ENCODE data around the gene COLQ.

The COLQ gene

GRCh38 chr3:15454965-15455364 lies 66.5 kb downstream of the COLQ start:
- no peak for DNase-seq (ENCODE audit: low read depth, low spot score)

GRCh38 chr3:15453991-15454625 lies 67.4 kb downstream of the COLQ start:
- no peak for DNase-seq (ENCODE audit: low read depth, low spot score)

- DNase-seq (ENCODE audit: low read depth, low spot score), result no peak
Measured at GRCh38 chr3:15453501-15453900, 68.0 kb downstream of the COLQ start.

GRCh38 chr3:15452961-15453360 lies 68.5 kb downstream of the COLQ start:
- no peak for DNase-seq (ENCODE audit: low read depth, low spot score)

GRCh38 chr3:15452156-15452555 lies 69.3 kb downstream of the COLQ start:
- DNase-seq (ENCODE audit: low read depth, low spot score), result no peak

- DNase-seq (ENCODE audit: low read depth, low spot score), result no peak
Measured at GRCh38 chr3:15451216-15452113, 70.0 kb downstream of the COLQ start.

- DNase-seq (ENCODE audit: low read depth, low spot score), result no peak
Measured at GRCh38 chr3:15450438-15451215, 70.9 kb downstream of the COLQ start.

GRCh38 chr3:15449489-15450224 lies 71.8 kb downstream of the COLQ start:
- DNase-seq (ENCODE audit: low read depth, low spot score), result no peak

GRCh38 chr3:15443826-15444524 lies 77.5 kb downstream of the COLQ start:
- no peak for DNase-seq (ENCODE audit: low read depth, low spot score)

- DNase-seq (ENCODE audit: low read depth, low spot score), result no peak
Measured at GRCh38 chr3:15440891-15441290, 80.6 kb downstream of the COLQ start.

- no peak for DNase-seq (ENCODE audit: low read depth, low spot score)
Measured at GRCh38 chr3:15439476-15439875, 82.0 kb downstream of the COLQ start.

GRCh38 chr3:15438983-15439382 lies 82.5 kb downstream of the COLQ start:
- DNase-seq (ENCODE audit: low read depth, low spot score), result no peak

- no peak for DNase-seq (ENCODE audit: low read depth, low spot score)
Measured at GRCh38 chr3:15436246-15436645, 85.3 kb downstream of the COLQ start.

- no peak for DNase-seq (ENCODE audit: low read depth, low spot score)
Measured at GRCh38 chr3:15434756-15435155, 86.8 kb downstream of the COLQ start.

- DNase-seq (ENCODE audit: low read depth, low spot score), result no peak
Measured at GRCh38 chr3:15433531-15433930, 88.0 kb downstream of the COLQ start.

GRCh38 chr3:15431256-15431837 lies 90.2 kb downstream of the COLQ start:
- no peak for DNase-seq (ENCODE audit: low read depth, low spot score)

GRCh38 chr3:15430624-15431023 lies 90.9 kb downstream of the COLQ start:
- DNase-seq (ENCODE audit: low read depth, low spot score), result no peak

- no peak for DNase-seq (ENCODE audit: low read depth, low spot score)
Measured at GRCh38 chr3:15429080-15429479, 92.4 kb downstream of the COLQ start.

GRCh38 chr3:15428539-15428938 lies 93.0 kb downstream of the COLQ start:
- DNase-seq (ENCODE audit: low read depth, low spot score), result no peak

- DNase-seq (ENCODE audit: low read depth, low spot score), result no peak
Measured at GRCh38 chr3:15427981-15428380, 93.5 kb downstream of the COLQ start.

All from brain pericyte (primary cell).